ENCODE results near the gene CTSA. TPM values are rescaled to one million over a fixed set of nuclear protein-coding genes. Genes with fewer than 3 reads are reported as not detected.

CTSA gene
- total and polyA plus RNA-seq, 8 donors, result 68.7 to 268 (median 73.5) TPM

GRCh38 chr20:45943613-45944012, 52.5 kb downstream of the CTSA start:
- intact Hi-C loops (cut with DNase I), result no loop called here
- no peak for ATAC-seq
- Histone ChIP-seq H3K27me3 (no peaks in the 10 kb centered on the region), H3K4me1 (peaks cover 0 to 38% of the 10 kb centered on the region in 2 donors), H3K36me3 (peaks cover 0 to 100% of the 10 kb centered on the region in 2 donors), H3K27ac (peak overlapping the region in 1 of 2 donors; percentile 66), H3K9me3 (no peaks in the 10 kb centered on the region), H3K4me3 (no peak overlapping the region)
- no peak for DNase-seq
- no peak for TF ChIP-seq CTCF (IDR thresholded peaks at IDR 0.05)

GRCh38 chr20:45944151-45944964, 53.2 kb downstream of the CTSA start:
- no peak for TF ChIP-seq CTCF (IDR thresholded peaks at IDR 0.05)
- DNase-seq (peak in 1 of 4 donors; percentile 76), ATAC-seq (peak; percentile 14)
- intact Hi-C loops (cut with DNase I), result no loop called here
- H3K27ac ChIP-seq, result peak overlapping the region in 1 of 2 donors; percentile 66
- H3K4me1 ChIP-seq, result peaks cover 0 to 38% of the 10 kb centered on the region in 2 donors
- no peaks in the 10 kb centered on the region for H3K27me3 ChIP-seq
- H3K4me3 ChIP-seq, result no peak overlapping the region
- no peaks in the 10 kb centered on the region for H3K9me3 ChIP-seq
- peaks cover 0 to 100% of the 10 kb centered on the region in 2 donors for H3K36me3 ChIP-seq

GRCh38 chr20:45944965-45945677, 54.0 kb downstream of the CTSA start:
- Histone ChIP-seq H3K27ac (peak overlapping the region in 1 of 2 donors; percentile 66), H3K4me1 (peaks cover 0 to 38% of the 10 kb centered on the region in 2 donors), H3K27me3 (no peaks in the 10 kb centered on the region), H3K36me3 (peaks cover 0 to 100% of the 10 kb centered on the region in 2 donors), H3K9me3 (no peaks in the 10 kb centered on the region), H3K4me3 (no peak overlapping the region)
- no peak for ATAC-seq
- no peak for DNase-seq
- intact Hi-C loops (cut with DNase I), result no loop called here
- TF ChIP-seq CTCF (IDR thresholded peaks at IDR 0.05), result no peak

- no peaks in the 10 kb centered on the region for H3K27me3 ChIP-seq
- H3K27ac ChIP-seq, result peak overlapping the region in 1 of 2 donors; percentile 63
- peaks cover 0 to 100% of the 10 kb centered on the region in 2 donors for H3K36me3 ChIP-seq
- no peak overlapping the region for H3K4me3 ChIP-seq
- H3K9me3 ChIP-seq, result no peaks in the 10 kb centered on the region
- intact Hi-C loops (cut with DNase I), result no loop called here
- TF ChIP-seq CTCF (IDR thresholded peaks at IDR 0.05), result no peak
- DNase-seq, result peak in 1 of 4 donors; percentile 70
- peak; percentile 3 for ATAC-seq
- peaks cover 0 to 38% of the 10 kb centered on the region in 2 donors for H3K4me1 ChIP-seq
Observed at GRCh38 chr20:45945678-45946148, 54.6 kb downstream of the CTSA start.
